ENCODE measurements around the gene ERP27. TPM values are rescaled to one million over a fixed set of nuclear protein-coding genes. Genes with fewer than 3 reads are reported as not detected.

Gene ERP27
- polyA plus RNA-seq, 5 donors, result 3.4 to 13.3 (median 9.6) TPM

DNA sequence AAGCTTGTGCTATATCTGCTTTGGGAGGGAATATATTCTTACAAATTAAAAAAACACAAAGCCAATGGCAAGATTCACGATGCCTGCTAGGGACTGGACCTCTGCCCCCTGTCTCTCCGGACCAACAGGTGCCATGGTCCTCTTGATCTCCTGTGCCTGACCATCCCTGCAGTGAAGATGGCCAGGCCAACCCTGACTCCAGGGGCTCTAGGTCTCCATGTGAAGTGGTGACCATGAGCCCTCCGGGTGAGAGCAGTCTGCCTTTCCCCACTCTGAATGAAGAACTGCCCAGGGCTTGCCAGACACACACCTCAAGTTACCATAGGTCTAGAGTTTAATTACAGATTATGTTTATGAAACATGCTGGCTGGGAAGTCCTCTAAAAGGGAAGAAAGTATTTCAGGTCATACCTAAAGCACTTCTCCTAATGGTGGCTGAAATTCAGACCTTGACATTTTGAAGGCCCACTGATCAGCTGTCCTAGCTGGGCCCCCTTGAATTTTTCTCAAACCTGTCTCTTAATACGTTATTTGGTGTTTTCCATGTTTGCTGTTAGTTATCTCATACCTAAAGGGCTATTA is 21.7 kb upstream of the ERP27 start:
- no peak for DNase-seq

DNA sequence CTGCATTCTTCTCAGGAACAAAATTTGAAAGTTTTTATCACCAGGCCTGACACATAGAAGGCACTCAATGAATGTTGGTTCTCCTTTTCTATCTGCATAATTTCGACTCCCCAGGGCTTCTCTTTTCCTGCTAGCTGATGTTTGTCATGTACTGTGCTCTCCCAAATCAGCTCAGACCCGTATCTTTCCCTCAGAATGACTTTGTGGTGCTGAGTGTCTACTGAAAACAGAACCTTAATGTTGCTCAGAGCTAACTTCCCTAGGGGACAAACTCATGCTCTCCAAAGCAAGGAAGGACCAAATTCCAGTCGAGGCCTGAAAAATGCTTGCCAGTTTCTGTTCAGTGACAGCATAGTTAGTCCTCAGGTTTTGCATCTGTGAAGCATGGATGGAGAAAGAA is 21.1 kb upstream of the ERP27 start:
- DNase-seq, result no peak

DNA sequence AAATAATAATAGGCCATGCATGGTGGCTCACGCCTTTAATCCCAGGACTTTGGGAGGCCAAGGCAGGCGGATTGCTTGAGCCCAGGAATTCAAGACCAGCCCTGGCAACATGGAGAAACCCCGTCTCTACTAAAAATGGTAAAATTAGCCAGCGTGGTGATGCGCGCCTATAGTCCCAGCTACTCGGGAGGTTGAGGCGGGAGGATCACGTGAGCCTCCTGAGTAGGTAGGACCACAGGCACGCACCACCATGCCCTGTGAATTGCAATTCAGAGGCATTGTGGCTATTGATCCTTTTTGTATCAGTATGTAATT is 20.7 kb upstream of the ERP27 start:
- no peak for DNase-seq

DNA sequence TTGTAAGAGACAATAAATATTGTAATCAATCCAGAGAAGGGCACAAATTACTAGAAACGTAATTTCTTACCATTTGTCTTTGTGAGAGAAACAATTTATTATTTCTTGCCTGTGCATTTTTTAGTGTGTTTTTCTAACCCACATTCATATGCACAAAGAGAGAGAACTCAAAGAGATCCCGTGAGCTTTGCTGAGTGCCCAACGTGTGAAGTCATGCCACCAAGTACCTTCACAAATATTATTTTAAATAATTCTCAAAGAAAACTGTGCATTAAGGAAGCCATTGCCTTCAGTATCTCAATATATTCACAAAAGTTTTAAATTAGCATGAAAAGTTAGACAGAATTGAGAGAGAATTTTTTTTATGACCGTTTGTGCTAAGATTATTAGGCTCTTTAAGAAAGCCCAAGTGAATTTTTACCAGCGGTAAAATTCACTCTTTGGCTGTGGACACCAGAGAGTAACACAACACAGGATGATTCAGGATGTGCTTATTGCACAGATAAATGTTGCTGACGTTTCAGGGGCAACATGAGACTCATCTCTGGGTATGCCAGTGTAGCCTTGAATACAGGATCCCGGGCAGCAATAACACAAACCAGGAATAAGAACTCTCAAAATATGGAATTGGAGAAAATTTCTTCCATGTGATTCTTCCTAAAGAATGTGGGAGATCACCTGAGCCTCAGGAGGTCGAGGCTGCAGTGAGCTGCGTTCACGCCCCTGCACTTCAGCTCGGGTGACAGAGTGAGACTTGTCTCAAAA is 20.2 kb upstream of the ERP27 start:
- DNase-seq, result no peak

DNA sequence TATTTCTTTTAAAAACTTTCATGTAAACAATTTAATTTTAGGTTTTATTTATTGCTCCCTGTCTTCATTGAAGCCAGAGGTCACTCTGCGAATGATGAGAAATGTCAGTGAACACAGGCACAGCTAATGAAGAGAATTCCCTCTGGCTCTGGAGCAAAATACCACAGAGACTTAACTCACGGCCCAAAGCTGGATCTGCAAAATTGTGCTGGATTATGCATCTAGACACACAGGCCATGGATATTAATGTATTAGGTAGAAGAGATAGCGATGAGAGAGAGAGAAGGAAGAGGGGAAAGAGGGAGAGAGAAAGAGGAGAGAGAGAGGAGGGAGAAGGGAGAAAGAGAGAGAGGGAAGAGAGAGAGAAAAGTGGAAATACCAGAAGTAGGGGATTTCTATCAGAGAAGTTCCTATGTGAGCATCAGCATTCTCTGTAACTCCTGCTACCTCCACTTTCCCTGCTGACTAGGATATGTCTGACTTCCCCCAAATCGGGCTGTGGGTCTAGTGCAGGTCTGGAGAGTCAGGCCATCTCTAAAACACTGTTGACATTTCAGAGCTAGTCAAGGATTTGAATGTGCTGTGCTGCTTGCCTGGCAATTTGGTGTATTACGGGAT is 19.3 kb upstream of the ERP27 start:
- no peak for DNase-seq

DNA sequence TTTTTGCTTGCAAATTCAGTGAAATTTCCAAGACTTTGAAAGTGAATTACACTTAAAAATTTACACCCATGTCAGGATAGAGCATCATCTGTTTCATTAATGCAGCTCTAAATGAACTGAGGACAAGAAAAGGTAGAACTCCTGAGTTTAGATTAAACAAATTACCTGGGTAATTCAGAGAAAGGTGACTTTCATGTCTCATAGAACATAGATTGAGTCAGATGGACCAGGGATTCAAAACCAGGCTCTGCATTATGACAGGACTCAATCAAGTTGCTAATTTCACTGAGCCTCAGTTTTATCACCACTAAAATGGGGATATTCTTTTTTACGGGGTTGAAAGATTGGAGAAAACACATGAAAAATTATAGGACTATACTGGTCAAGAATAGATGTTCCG is 18.6 kb upstream of the ERP27 start:
- no peak for DNase-seq

DNA sequence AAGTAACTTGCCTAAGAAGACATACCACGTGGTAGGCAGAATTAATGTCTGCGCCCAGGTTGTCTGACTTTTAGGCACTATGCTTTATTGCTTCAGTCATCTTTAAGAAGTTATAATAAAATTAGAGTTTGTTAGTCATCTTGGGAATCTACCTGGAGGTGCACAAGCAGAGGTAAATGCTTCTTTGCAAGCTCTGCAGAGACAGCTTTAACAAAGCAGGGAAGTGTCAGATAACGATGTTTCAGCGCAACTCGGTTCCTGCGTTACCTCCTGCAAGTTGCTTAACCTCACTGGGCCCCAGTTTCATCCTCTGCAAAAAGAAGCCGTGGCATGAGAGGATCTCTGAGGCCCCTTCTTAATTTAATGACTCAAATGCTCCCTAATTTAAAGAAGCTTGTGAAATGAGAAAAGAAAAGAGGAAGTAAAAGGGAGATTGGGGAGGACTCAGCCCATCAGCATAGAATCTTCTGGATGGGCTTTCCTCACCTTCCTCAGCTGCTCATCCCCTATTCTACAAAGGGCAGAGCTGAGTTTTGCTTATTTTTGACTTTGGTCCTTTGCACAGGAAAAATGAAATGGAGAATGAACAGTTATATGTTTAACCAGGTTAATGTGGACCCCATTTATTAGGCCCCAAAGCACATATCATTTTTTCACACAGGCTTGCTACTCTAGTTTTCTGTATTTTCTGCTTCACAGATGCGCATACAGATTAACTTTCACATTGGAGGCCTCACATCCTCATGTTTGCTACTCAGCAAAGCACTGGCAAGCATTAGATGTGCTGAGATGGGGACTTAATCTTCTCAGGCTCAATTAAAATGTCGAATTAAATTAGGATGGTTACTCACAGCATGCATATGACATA is 17.9 kb upstream of the ERP27 start:
- no peak for DNase-seq

DNA sequence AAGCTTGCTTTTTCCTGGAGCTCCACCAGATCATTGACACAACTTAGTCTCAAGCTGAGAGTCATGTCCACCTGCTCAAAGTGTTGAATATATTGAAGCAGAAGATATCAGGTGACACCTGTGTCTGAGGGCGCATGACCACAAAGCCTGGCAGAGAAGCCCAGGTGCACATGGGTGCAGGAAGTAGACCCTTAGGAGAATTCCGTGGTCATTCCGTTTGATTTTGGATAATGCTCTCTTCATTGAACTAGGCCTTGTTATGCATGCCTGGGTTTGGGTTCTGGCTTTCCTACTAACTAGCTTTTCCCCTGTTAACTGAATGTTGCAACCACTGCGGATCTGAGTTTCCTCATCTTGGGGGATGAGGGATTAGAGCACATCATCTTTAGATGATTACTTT is 15.9 kb upstream of the ERP27 start:
- no peak for DNase-seq

DNA sequence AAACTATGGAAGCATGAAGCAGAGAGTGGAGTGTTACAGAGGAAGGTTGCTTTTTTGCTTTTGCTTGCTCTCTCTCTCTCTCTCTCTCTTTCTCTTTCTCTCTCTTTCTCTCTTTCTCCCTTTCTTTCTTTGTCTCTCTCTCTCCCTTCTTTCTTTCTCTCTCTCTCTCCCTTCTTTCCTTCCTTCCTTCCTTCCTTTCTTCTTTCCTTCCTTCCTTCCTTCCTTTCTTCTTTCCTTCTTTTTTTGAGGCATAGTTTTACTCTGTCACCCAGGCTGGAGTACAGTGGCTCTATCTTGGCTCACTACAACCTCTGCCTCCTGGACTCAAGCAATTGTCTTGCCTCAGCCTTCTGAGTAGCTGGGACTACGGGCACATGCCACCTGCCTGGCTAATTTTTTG is 15.4 kb upstream of the ERP27 start:
- no peak for DNase-seq

DNA sequence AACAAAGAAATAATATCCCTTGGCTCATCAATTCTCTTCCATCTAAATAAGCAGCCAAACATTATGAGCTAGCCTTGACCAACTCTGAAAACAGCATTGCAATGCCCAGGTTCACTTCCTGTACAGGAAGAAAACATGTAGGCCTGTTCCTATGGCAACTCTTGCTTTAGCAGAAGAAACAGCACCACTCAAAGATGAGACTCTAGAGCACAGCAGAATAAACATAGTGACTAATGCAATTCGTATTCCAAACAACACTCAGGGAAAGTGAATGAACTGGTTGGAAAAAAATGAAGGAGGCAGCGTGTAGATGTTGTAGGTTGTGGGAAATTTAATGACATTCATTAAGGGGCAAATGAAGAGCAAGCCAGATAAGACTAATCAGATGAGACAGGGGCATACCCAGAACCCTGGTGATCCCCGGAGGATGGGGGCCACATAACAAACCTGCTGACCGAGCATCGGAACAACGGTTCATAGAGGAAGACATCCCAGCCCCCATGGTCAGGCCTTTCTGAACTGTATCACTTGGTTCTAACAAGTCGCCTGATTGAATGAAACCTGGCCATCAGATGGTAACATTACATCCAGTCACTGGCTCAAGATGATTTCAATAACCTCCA is 14.1 kb upstream of the ERP27 start:
- DNase-seq, result no peak

DNA sequence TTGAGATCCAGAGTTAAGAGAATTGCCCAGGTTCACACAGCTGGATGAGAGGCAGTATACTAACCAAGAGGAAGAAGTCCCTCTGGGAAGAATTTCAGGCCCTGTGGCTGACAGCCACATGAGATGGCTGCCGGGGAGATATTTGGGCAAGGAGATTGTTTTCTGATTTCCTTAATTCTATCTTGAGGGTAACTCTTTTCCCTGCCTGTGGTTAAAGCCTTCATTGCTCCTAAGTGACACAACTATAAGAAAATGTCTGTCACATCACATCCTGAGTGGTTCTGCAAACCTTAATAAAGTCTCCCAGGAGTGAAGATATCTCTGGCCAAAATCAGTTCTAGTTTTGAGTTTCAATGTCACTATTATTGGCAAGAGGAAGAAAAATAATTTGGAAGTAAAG is 13.5 kb upstream of the ERP27 start:
- DNase-seq, result no peak

DNA sequence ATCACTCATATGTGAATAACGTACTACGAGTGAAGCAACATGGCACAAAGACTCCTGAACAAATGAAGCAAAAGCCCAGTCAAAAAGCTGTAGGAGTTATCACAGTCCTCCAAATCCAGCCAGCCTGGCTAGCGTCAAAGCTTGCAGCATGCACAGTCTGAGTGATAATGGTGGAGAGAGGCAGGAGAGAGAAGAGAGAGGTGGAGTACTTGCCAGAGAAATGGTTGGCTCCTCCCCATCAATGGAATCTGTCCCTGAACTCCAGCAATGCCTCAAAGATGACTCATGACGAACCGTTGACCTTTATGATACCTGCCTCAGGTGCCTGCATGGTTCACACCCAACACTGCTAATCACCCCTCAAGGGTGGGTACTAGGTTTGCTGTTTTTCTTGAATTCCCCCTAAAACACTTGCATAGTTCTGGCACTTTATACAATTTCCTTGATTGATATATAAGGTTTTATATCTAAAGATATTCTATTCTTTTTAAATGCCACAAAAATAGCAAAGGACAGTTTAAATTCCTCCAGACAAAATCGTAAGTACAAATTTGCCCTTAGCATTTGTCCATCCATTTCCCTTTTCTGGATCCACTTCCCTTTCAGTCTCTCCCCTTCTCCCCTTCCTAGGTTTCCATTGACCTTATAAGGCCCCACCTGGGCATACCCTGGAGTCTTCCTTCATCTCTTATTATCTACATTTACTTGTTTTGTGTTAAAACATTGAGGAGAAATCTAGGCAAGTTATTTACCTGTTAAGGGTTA is 12.8 kb upstream of the ERP27 start:
- no peak for DNase-seq

DNA sequence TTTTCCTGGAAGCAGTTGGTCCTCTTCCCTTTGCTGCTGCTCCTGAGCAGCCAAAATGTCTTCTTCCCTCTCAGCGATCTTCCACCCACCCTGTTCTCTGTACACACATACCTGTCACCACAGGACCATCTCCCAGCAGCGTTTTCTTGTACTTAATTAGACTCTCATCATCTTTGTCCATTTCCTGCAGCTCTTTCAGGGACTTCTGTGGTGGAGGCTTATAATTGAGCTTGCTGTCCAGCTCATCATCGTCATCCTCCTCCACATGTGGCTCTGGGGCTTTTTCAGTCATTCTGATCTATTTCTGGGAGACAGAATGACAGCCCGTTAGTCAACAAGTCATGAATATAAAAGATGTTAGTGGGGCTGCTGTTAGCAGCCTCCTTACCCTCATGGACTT is 12.1 kb upstream of the ERP27 start:
- DNase-seq, result no peak

DNA sequence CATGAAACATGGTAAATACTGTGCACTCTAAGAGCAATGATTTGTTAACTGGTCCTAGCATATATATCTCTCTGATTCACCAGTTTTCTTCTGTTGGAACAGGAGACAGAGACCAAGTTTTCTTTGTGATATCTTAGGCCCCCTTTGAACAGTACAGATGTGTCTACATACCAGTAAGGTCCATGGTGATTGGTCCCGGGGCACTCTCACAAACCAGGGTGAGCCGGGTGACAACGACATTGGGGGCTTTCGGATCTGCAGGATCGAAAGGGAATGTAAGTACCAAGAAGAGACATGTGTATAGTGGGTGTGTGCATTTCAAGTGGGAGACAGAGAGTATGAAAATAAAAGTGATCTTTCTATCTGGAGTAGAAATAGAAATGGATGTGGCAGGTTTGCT is 11.3 kb upstream of the ERP27 start:
- DNase-seq, result no peak

DNA sequence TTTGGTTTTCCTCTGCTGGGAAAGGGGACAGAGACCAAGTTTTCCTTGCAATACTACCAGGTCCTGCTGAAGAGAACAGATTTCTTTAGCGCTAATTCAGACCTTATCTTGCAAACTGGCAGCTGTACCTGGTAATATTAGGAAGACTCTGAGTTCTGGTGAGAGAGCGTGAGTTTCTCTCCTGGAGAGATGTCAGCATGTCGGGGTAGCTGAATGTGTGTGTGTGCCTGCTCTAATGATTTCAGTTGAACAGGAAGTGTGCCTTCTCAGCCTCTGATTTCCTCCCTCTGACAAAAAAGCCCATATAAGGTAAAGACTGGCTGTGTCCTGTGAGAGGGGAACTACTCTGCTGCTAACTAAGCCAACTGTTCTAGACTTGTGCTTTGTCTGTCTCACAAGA is 10.3 kb upstream of the ERP27 start:
- DNase-seq, result peak; percentile 57 to 64

DNA sequence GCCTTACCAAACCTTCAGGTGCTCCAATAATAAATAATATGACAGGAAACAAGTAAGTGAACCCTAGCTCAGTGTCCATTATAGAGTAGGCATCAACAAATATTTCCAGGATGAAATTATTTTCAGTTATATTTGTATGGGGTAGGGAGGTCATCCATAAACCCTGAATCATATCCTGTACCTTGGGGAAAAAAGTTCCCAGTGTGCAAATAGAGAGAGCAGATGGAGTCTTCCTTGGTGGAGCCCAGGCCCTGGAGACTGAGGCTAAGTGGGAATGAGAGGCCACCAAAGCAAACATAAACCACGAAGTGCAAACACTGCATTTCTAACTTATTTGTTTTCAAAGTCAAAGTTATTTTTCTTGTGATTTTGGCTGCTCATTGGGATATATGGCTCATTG is 8.5 kb upstream of the ERP27 start:
- DNase-seq, result no peak

DNA sequence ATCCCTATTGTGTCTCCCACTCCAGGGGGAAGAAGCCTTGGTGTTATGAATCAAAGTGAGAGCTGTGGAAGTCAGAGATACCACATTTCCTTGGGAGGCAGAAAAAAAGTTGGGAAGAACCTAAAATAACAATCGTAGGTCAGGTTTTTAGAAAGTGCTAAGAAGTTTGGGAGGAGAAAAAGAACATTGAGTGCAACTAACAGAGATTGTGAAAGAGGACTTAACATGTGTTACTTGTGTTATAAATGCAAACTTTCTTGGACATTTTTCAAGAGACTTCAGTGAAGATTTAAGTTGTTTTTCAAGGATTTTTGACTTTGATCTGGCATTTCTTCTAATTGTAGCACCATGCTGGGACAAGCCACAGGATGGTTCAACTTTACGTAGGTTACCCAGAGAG is 7.8 kb upstream of the ERP27 start:
- no peak for DNase-seq

DNA sequence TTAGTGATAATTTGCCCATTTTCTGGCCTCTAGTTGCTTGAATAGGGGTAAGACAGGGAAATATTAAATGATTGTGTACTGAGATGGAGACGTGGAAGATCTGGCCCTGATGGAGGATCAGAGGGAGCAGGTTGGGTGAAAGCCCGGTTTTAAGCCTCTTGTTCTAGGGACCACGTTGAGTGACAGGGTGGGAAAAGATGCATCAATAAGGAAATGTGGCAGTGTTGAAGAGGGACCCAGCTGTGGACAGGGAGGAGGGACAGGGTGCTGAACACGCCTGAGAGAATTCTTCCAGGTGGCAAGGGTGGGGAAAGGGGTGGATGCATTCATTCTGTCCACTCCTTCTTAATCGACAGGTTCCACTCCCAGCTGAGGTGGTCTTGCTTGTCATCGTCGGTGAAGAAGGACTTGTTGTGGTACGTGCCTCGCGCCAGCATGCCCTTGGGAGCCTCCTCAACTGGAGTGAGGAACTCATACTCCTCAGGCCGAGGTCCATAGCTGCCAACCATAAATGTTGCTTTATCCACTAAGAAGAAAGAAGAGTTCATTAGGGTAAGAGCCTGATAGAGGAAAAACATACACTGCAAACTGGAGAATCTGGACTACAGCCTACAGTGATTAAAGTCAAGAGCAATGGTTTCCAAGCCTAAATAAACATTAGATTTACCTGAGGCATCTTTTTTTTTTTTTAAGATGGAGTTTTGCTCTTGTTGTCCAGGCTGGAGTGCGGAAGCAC is 4.0 kb upstream of the ERP27 start:
- DNase-seq, result no peak

DNA sequence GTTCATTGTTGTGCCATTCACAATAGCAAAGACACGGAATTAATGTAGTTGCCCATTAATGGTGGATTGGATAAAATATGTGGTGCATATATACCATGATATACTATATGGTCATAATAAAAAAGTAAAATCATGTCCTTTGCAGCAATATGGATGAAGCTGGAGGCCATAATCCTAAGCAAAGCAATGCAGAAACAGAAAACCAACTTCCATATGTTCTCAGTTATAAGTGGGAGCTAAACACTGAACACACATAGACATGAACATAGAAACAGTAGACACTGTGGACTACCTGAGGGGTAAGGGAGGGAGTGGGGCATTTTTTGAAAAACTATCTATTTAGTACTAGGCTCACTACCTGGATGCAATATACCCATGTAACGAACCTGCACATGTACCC is 3.0 kb upstream of the ERP27 start:
- DNase-seq, result no peak

DNA sequence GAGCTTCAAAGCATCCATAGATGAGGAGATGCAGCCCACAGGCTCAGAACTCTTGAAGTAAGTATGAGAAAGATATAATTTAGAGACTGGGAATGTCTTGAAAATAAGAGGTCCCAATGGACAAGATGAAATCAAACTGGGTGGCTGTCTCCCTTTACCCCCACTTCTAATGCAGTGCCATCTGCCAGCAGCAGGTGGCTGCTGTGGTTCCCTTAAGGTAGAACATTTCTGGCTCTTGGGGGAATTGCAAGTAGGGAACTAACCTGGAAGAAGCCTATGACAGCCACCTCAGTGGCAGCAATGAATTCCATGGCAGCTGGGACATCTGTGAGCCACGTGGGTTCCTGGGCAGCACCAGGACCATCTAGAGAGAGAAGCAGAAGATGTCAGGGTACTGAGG is 648 bp downstream of the ERP27 start:
- DNase-seq, result no peak

DNA sequence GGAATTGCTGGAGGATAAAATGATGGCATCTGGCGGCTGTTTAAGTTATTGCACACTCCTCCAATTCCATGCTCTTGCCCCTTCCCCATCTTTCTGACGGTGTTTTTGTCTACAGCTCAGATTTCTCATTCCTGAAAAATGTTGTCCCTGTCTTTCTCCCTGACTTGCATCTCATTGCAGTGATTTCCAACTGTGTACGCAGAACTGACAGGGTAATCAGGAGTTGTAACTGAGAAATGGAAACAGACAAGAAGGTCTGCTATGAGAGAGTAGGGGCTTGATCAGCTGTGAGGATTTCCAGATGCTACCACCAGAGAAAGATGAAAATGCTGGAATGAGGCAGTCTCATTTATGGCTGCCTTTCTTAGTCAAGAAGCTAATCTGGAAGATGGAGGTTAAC is 1.3 kb downstream of the ERP27 start:
- DNase-seq, result no peak
